HL-60 (cell line): ENCODE results near the gene DHX36.

ENCODE experiments used
- DNase-seq, 2 experiments: peaks; one replicate each; pipeline ENCODE4 v3.0.0-alpha.2; 2010 to 2020; ENCODE audit warnings: low read depth in 1 of 2, low spot score in 1 of 2
- H3K27ac ChIP-seq: fragments of 250-450 bp; sonication (Bioruptor Pico); replicated peaks from 2 replicates; pipeline ENCODE4 v1.5.1; 2020; ENCODE audit warnings: mild to moderate bottlenecking, moderate library complexity
- H3K27me3 ChIP-seq: fragments of 250-450 bp; sonication (Bioruptor Pico); 2 replicates; pipeline ENCODE4 v1.5.1; 2021; ENCODE audit warnings: mild to moderate bottlenecking, moderate library complexity; ENCODE audit not compliant: insufficient read depth, poor library complexity, severe bottlenecking
- H3K4me3 ChIP-seq: replicated peaks from 2 replicates; pipeline ENCODE4 v1.5.1; 2011; ENCODE audit warnings: mild to moderate bottlenecking, control low read depth, low read length; ENCODE audit not compliant: insufficient read depth
- CTCF ChIP-seq: IDR thresholded peaks from one replicate; pipeline ENCODE4 v1.5.1; 2011; ENCODE audit warnings: low read length, control low read depth, inconsistent platforms; ENCODE audit not compliant: insufficient read depth
- GABPA ChIP-seq: IDR thresholded peaks from 2 replicates; pipeline ENCODE4 v1.6.1; 2012; ENCODE audit warnings: low read depth
- POLR2AphosphoS5 ChIP-seq: IDR thresholded peaks from 2 replicates; pipeline ENCODE4 v1.6.1; 2012; ENCODE audit warnings: low read depth
- SPI1 ChIP-seq: IDR thresholded peaks from 2 replicates; pipeline ENCODE4 v1.6.1; 2012; ENCODE audit warnings: low read depth, mild to moderate bottlenecking, borderline replicate concordance
- long read RNA-seq: library from polyadenylated mRNA; unstranded; transcript quantifications from one replicate; pipeline ENCODE4 v2.0.0, GENCODE V29; 2020
- TF ChIP-seq, protein P1 (sequence below): IDR thresholded peaks from 2 replicates; pipeline ENCODE4 v1.6.1; 2012; ENCODE audit warnings: low read depth; ENCODE audit not compliant: insufficient replicate concordance

DHX36 gene, protein sequence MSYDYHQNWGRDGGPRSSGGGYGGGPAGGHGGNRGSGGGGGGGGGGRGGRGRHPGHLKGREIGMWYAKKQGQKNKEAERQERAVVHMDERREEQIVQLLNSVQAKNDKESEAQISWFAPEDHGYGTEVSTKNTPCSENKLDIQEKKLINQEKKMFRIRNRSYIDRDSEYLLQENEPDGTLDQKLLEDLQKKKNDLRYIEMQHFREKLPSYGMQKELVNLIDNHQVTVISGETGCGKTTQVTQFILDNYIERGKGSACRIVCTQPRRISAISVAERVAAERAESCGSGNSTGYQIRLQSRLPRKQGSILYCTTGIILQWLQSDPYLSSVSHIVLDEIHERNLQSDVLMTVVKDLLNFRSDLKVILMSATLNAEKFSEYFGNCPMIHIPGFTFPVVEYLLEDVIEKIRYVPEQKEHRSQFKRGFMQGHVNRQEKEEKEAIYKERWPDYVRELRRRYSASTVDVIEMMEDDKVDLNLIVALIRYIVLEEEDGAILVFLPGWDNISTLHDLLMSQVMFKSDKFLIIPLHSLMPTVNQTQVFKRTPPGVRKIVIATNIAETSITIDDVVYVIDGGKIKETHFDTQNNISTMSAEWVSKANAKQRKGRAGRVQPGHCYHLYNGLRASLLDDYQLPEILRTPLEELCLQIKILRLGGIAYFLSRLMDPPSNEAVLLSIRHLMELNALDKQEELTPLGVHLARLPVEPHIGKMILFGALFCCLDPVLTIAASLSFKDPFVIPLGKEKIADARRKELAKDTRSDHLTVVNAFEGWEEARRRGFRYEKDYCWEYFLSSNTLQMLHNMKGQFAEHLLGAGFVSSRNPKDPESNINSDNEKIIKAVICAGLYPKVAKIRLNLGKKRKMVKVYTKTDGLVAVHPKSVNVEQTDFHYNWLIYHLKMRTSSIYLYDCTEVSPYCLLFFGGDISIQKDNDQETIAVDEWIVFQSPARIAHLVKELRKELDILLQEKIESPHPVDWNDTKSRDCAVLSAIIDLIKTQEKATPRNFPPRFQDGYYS
- long read RNA-seq, partial matches to known transcripts: 2 of 2 reads
- long read RNA-seq, other reads (novel, unspliced or antisense): 0 of 2 reads

DNA sequence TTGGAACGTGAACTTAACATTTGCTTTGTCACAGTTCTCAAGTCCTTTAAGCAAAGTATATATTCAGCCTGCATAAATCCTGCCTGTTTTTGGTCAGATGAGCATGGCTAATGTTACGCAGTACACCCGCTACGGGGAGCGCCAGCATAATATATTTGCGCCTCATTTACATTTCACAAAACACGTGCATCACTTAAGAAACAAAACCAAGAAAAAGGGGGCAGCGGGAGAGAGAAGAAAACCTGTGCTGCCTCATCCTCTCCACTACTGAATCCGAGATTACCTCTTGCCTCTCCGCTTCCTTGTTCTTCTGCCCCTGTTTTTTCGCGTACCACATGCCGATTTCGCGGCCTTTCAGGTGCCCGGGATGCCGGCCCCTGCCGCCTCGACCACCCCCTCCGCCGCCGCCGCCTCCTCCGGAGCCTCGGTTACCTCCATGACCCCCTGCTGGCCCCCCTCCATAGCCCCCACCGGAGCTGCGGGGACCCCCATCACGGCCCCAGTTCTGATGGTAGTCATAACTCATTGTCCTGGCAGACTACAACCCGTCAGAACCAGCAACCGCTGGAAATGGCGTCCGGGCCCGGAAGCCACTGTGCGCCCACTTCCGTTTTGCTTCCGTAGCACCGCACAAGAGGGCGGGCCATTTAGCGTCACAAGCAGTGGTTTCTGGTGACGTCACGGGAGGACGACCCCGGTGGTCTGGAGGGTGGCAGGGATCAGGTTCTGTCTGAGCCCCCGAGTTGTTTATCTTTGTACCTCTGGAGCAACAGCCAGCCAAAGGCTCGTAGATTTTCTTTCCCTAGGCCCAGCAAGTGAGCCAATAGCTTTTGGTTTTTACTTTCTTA is at the start of gene DHX36:
TSS of gene DHX36 (minus strand) at position 597 of the 848 bp plus-strand sequence. CDS start at position 526, 71 bp downstream.
- peak within 1 kb of the TSS; percentile 95 for H3K27ac ChIP-seq
- TF ChIP-seq SPI1: peak; percentile 50; the same call in 1 of the 2 replicates
- TF ChIP-seq POLR2AphosphoS5: peak; percentile 96
- TF ChIP-seq GABPA: peak; percentile 89
- TF ChIP-seq CTCF: no peak
- TF ChIP-seq, protein P1, sequence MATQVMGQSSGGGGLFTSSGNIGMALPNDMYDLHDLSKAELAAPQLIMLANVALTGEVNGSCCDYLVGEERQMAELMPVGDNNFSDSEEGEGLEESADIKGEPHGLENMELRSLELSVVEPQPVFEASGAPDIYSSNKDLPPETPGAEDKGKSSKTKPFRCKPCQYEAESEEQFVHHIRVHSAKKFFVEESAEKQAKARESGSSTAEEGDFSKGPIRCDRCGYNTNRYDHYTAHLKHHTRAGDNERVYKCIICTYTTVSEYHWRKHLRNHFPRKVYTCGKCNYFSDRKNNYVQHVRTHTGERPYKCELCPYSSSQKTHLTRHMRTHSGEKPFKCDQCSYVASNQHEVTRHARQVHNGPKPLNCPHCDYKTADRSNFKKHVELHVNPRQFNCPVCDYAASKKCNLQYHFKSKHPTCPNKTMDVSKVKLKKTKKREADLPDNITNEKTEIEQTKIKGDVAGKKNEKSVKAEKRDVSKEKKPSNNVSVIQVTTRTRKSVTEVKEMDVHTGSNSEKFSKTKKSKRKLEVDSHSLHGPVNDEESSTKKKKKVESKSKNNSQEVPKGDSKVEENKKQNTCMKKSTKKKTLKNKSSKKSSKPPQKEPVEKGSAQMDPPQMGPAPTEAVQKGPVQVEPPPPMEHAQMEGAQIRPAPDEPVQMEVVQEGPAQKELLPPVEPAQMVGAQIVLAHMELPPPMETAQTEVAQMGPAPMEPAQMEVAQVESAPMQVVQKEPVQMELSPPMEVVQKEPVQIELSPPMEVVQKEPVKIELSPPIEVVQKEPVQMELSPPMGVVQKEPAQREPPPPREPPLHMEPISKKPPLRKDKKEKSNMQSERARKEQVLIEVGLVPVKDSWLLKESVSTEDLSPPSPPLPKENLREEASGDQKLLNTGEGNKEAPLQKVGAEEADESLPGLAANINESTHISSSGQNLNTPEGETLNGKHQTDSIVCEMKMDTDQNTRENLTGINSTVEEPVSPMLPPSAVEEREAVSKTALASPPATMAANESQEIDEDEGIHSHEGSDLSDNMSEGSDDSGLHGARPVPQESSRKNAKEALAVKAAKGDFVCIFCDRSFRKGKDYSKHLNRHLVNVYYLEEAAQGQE: peak; percentile 71
- H3K4me3 ChIP-seq: peak within 1 kb of the TSS; percentile 71
- peak; percentile 87 to 89 for DNase-seq
- H3K27me3 ChIP-seq: no peaks in the 10 kb centered on the region

DNA sequence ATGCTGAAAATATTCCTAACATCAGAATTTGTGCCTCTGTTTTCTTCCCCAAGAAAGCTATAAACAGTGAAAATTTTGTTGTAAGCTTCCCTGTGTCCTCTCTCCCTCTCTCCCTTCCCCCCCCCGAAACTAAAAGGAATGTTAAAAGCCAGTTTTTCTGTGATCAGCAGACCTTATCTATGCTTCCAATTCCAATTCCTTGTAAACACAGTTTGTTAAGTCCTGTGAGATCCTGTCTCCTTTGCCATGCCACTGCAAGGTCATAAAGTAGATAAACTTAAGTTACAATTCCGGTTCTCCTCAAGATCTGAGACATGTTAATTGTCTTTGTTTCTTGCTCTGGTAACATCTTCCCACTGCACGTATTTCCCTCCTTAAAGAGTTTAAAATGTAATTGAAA is 42.9 kb upstream of the DHX36 start:
- no peak for DNase-seq
- H3K4me3 ChIP-seq: no peak overlapping the region
- TF ChIP-seq GABPA (no peak), POLR2AphosphoS5 (no peak), CTCF (no peak), SPI1 (no peak)
- TF ChIP-seq, protein P1: no peak
- no peaks in the 10 kb centered on the region for H3K27me3 ChIP-seq
- H3K27ac ChIP-seq: no peak overlapping the region

DNA sequence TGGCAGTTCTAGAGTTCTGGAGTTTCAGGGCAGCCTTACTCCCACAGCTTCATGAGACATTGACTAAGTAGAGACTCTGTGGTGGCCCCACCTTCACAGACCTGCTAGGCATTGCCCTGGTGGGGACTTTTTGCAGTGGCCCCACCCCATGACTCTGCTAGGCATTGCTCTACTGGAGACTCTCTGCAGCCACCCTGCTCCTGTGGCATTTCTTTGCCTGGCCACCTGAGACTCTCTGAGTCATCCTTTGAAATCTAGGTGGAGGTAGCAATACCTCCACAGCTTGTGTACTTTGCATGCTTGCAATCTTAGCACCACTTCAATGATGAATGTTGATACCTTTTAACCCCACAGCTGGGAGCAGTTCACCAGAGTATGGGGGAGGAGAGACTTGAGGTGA is 40.6 kb upstream of the DHX36 start:
- no peaks in the 10 kb centered on the region for H3K27me3 ChIP-seq
- H3K4me3 ChIP-seq: no peak overlapping the region
- no peak for DNase-seq
- no peak overlapping the region for H3K27ac ChIP-seq
- TF ChIP-seq, protein P1: no peak
